Measurements from ENCODE around the gene SDCBP2.

SDCBP2 gene

DNA sequence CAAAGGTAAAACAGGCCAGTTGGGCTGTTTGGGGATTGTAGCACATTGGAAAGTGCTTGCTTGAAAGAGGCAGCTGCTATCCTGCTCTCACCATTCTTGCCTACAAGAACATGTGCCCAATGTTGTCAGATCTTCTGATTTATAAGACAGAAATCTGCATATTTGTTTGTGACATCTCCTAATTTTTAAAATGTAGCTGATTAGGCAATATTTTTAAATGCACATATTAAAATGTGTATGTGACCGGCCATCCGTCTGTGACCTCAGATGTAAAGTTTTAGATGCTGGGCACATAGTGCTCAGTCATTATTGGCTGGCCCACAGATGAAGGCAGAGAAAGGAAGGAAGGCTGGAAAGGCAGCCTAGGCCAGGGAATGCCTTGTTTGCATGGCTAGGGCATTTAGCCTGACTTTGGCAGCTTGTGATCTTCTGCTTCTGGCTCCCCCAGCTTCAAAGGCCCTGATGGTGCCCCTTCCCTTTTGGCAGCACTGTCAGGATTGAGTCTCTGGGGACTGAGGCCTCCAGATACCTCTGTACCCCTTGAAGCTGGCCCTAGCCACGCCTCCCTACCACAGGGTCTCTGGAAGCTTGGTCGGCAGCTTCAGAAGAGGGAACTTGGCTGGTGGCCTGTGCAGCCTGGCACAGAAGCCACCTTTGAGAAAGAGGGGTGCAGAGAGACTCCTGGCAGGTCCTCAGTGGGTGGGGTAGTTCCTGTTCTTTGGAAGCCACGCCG, 56.4 kb downstream of the SDCBP2 start:
- H3K79me2 ChIP-seq (ENCODE audit: low read length): no peaks in the 10 kb centered on the region
- no peak overlapping the region for H2AFZ ChIP-seq (ENCODE audit: low read depth, low read length)
- TF ChIP-seq, protein P1, sequence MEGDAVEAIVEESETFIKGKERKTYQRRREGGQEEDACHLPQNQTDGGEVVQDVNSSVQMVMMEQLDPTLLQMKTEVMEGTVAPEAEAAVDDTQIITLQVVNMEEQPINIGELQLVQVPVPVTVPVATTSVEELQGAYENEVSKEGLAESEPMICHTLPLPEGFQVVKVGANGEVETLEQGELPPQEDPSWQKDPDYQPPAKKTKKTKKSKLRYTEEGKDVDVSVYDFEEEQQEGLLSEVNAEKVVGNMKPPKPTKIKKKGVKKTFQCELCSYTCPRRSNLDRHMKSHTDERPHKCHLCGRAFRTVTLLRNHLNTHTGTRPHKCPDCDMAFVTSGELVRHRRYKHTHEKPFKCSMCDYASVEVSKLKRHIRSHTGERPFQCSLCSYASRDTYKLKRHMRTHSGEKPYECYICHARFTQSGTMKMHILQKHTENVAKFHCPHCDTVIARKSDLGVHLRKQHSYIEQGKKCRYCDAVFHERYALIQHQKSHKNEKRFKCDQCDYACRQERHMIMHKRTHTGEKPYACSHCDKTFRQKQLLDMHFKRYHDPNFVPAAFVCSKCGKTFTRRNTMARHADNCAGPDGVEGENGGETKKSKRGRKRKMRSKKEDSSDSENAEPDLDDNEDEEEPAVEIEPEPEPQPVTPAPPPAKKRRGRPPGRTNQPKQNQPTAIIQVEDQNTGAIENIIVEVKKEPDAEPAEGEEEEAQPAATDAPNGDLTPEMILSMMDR (IDR thresholded peaks at IDR 0.05; ENCODE audit: low read depth, low read length): no peak
- no peak for TF ChIP-seq EZH2phosphoT487 (IDR thresholded peaks at IDR 0.05; ENCODE audit: low read depth)
- no peak overlapping the region for H3K27ac ChIP-seq (ENCODE audit: low read length)
- H3K9ac ChIP-seq (ENCODE audit: low read length): no peak overlapping the region
- H3K27me3 ChIP-seq (ENCODE audit: low read depth, low read length): no peaks in the 10 kb centered on the region
- no peaks in the 10 kb centered on the region for H3K9me3 ChIP-seq (ENCODE audit: insufficient read depth, low read length)
- no peak overlapping the region for H3K4me3 ChIP-seq (ENCODE audit: low read length)
- no peaks in the 10 kb centered on the region for H3K36me3 ChIP-seq (replicated peaks; ENCODE audit: low read depth, low read length)
- no peak overlapping the region for H3K4me2 ChIP-seq (ENCODE audit: low read length)
- H3K4me1 ChIP-seq (ENCODE audit: low read length): no peaks in the 10 kb centered on the region
- no peaks in the 10 kb centered on the region for H4K20me1 ChIP-seq (ENCODE audit: insufficient read depth, low read length)

DNA sequence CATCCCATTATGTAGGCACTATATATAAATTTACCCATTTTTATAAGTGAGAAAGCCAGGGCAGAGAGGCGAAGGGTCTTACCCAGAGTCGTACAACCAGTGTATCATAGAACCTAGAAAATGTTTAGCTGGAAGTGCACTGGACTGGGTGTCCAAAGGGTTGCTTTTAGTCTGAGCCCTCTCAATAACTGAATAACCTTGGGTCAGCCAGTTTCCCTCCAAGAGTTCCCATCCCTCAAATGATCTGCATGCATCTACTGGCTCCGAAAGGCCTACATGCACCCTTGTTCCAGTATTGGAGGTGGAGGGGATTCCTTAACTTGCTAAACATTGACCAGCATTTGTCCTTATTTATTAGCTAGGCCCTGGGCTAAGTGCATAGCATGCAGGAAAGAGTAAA, 59.1 kb downstream of the SDCBP2 start:
- Histone ChIP-seq H3K4me3 (ENCODE audit: low read length) (no peak overlapping the region), H3K27me3 (ENCODE audit: low read depth, low read length) (no peaks in the 10 kb centered on the region), H3K9ac (ENCODE audit: low read length) (no peak overlapping the region), H3K79me2 (ENCODE audit: low read length) (no peaks in the 10 kb centered on the region), H3K27ac (ENCODE audit: low read length) (no peak overlapping the region), H2AFZ (ENCODE audit: low read depth, low read length) (no peak overlapping the region), H3K9me3 (ENCODE audit: insufficient read depth, low read length) (no peaks in the 10 kb centered on the region), H4K20me1 (ENCODE audit: insufficient read depth, low read length) (no peaks in the 10 kb centered on the region), H3K36me3 (replicated peaks; ENCODE audit: low read depth, low read length) (no peaks in the 10 kb centered on the region), H3K4me1 (ENCODE audit: low read length) (peaks cover 10% of the 10 kb centered on the region), H3K4me2 (ENCODE audit: low read length) (no peak overlapping the region)
- TF ChIP-seq, protein P1 (IDR thresholded peaks at IDR 0.05; ENCODE audit: low read depth, low read length): no peak
- TF ChIP-seq EZH2phosphoT487 (IDR thresholded peaks at IDR 0.05; ENCODE audit: low read depth): no peak

DNA sequence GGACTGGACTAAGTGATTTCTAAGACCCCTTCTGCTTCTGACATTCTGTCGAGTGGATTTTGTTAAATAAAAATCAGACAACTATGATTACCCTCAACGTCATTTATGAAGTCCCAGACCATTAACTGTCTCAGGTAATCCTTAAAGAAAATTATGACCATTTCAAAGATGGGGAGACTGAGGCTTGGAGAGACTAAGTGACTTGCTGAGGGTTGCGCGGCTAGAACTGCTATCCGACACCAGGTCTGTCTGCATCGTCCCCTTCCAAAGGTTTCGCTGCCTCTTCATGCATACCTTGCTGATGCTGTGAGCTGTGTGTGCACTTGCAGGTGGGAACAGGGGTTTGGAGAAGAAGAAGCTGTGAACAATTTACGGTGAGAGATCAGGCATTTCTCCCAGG, 59.7 kb downstream of the SDCBP2 start:
- Histone ChIP-seq H3K9ac (ENCODE audit: low read length) (no peak overlapping the region), H3K27me3 (ENCODE audit: low read depth, low read length) (no peaks in the 10 kb centered on the region), H3K4me2 (ENCODE audit: low read length) (no peak overlapping the region), H4K20me1 (ENCODE audit: insufficient read depth, low read length) (no peaks in the 10 kb centered on the region), H3K9me3 (ENCODE audit: insufficient read depth, low read length) (no peaks in the 10 kb centered on the region), H2AFZ (ENCODE audit: low read depth, low read length) (no peak overlapping the region), H3K79me2 (ENCODE audit: low read length) (no peaks in the 10 kb centered on the region), H3K4me1 (ENCODE audit: low read length) (peaks cover 10% of the 10 kb centered on the region), H3K27ac (ENCODE audit: low read length) (no peak overlapping the region), H3K36me3 (replicated peaks; ENCODE audit: low read depth, low read length) (no peaks in the 10 kb centered on the region), H3K4me3 (ENCODE audit: low read length) (no peak overlapping the region)
- TF ChIP-seq, protein P1 (IDR thresholded peaks at IDR 0.05; ENCODE audit: low read depth, low read length): no peak
- TF ChIP-seq EZH2phosphoT487 (IDR thresholded peaks at IDR 0.05; ENCODE audit: low read depth): no peak

DNA sequence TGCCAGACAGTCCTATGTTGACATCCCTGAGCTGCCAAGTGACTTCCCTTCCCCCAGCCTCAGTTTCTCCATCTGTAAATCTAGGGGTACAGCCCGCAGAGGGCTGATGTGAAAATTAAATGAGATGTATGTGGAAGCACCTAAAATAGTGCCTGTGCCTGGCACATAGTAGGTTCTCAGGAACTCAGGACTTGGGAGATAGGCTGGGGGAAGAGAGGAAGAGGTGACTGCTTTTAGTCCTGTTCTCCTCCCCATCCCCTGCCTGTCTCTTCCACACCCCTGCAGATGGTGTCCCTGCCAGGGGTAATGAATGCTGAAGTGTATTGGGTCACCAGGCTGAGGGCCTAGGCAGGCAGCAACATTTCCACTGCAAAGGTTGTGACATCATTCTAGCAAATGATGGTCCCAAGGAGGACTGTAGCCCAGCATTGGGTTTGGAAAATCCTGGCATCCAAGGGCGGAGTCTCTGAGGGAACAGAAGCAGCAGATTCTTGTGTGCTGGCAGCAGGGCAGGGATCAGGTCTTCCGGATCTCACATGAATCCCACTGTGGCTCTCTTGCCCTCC, 61.0 kb downstream of the SDCBP2 start:
- H3K79me2 ChIP-seq (ENCODE audit: low read length): no peaks in the 10 kb centered on the region
- H3K4me3 ChIP-seq (ENCODE audit: low read length): no peak overlapping the region
- H2AFZ ChIP-seq (ENCODE audit: low read depth, low read length): no peak overlapping the region
- H3K4me2 ChIP-seq (ENCODE audit: low read length): no peak overlapping the region
- no peaks in the 10 kb centered on the region for H4K20me1 ChIP-seq (ENCODE audit: insufficient read depth, low read length)
- H3K9ac ChIP-seq (ENCODE audit: low read length): no peak overlapping the region
- no peaks in the 10 kb centered on the region for H3K36me3 ChIP-seq (replicated peaks; ENCODE audit: low read depth, low read length)
- peaks cover 16% of the 10 kb centered on the region for H3K4me1 ChIP-seq (ENCODE audit: low read length)
- no peak overlapping the region for H3K27ac ChIP-seq (ENCODE audit: low read length)
- H3K27me3 ChIP-seq (ENCODE audit: low read depth, low read length): no peaks in the 10 kb centered on the region
- TF ChIP-seq, protein P1 (IDR thresholded peaks at IDR 0.05; ENCODE audit: low read depth, low read length): no peak
- no peak for TF ChIP-seq EZH2phosphoT487 (IDR thresholded peaks at IDR 0.05; ENCODE audit: low read depth)
- no peaks in the 10 kb centered on the region for H3K9me3 ChIP-seq (ENCODE audit: insufficient read depth, low read length)

Data from OCI-LY3 (cell line).